Gastroesophageal sphincter (tissue), 3 donors: ENCODE data around the gene RANBP9.

Source experiments
- EP300 ChIP-seq: sonication (generic); formaldehyde crosslinking; IDR thresholded peaks from one replicate; pipeline ENCODE4 v1.6.1; 2017; ENCODE audit warnings: antibody characterized with exemption, mild to moderate bottlenecking
- POLR2A ChIP-seq, 2 donors: fragments of 450-650 bp; IDR thresholded peaks; one replicate each; pipeline ENCODE4 v1.6.1; 2017; ENCODE audit warnings: antibody characterized with exemption in 2 of 2, mild to moderate bottlenecking in 2 of 2, moderate library complexity in 1 of 2
- POLR2AphosphoS5 ChIP-seq: sonication (generic); formaldehyde crosslinking; IDR thresholded peaks from one replicate; pipeline ENCODE4 v1.6.1; 2017; ENCODE audit warnings: antibody characterized with exemption
- TF ChIP-seq, protein P1 (sequence below), 4 experiments: fragments of 200-600 bp in 2 of 4; fragments of 450-650 bp in 2 of 4; sonication (generic) in 1 of 4; IDR thresholded peaks; one replicate each; pipeline ENCODE4 v1.5.1; 2017 to 2019; ENCODE audit warnings: antibody characterized with exemption in 4 of 4, mild to moderate bottlenecking in 2 of 4, moderate library complexity in 2 of 4

DNA sequence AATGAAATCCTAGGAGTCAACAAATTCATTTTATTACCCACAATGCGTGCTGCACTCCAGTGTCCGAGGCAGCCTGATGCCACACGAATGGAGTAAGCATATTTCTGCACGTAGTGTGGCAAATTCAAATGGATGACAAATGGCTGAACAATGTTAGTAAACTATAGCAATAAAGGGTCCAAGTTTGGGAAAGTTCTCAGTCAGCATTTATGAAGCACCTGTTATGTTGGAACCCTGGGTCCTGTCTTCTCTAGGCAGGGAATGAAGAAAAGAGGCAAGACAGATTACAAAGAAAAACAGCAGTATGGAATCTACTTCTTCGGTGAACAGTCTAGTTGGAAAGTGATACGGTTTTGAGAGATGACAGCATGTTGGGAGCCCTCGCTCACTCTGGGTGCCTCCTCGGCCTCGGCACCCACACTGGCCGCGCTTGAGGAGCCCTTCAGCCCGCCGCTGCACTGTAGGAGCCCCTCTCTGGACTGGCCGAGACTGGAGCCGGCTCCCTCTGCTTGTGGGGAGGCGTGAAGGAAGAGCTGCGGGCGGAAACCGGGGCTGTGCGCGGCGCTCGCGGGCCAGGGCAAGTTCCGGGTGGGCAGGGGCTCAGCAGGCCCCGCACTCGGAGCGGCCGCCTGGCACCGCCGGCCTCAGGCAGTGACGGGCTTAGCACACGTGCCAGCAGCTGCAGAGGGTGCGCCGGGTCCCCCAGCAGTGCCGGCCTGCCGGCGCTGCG lies 4.8 kb upstream of the RANBP9 start:
- TF ChIP-seq, protein P1, sequence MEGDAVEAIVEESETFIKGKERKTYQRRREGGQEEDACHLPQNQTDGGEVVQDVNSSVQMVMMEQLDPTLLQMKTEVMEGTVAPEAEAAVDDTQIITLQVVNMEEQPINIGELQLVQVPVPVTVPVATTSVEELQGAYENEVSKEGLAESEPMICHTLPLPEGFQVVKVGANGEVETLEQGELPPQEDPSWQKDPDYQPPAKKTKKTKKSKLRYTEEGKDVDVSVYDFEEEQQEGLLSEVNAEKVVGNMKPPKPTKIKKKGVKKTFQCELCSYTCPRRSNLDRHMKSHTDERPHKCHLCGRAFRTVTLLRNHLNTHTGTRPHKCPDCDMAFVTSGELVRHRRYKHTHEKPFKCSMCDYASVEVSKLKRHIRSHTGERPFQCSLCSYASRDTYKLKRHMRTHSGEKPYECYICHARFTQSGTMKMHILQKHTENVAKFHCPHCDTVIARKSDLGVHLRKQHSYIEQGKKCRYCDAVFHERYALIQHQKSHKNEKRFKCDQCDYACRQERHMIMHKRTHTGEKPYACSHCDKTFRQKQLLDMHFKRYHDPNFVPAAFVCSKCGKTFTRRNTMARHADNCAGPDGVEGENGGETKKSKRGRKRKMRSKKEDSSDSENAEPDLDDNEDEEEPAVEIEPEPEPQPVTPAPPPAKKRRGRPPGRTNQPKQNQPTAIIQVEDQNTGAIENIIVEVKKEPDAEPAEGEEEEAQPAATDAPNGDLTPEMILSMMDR (IDR thresholded peaks at IDR 0.05), result no peak
- TF ChIP-seq POLR2A (IDR thresholded peaks at IDR 0.05) (no peak), POLR2AphosphoS5 (no peak), EP300 (no peak)
